MM.1S (cell line): ENCODE results near the gene HMGCS2.

Experiments
- DNase-seq: peaks from one replicate; pipeline ENCODE4 v3.0.0-alpha.2; 2015
- H2AFZ ChIP-seq: fragments of 300-600 bp; sonication (generic); 2 replicates; pipeline ENCODE4 v1.6.0; 2016; ENCODE audit warnings: antibody characterized with exemption, low read length
- H3F3A ChIP-seq: fragments of 300-600 bp; sonication (generic); 2 replicates; pipeline ENCODE4 v1.6.1; 2016; ENCODE audit warnings: mild to moderate bottlenecking, antibody characterized with exemption, low read length, moderate library complexity, mixed read lengths; ENCODE audit not compliant: insufficient read depth
- H3K27ac ChIP-seq: fragments of 300-600 bp; sonication (generic); 2 replicates; pipeline ENCODE4 v1.5.1; 2016; ENCODE audit warnings: mild to moderate bottlenecking, low read length
- H3K27me3 ChIP-seq: fragments of 300-600 bp; sonication (generic); replicated peaks from 2 replicates; pipeline ENCODE4 v1.6.0; 2016; ENCODE audit warnings: low read length; ENCODE audit not compliant: insufficient read depth
- H3K36me3 ChIP-seq: fragments of 300-600 bp; sonication (generic); replicated peaks from 2 replicates; pipeline ENCODE4 v1.6.1; 2016; ENCODE audit warnings: mild to moderate bottlenecking, low read length, mixed read lengths; ENCODE audit not compliant: insufficient read depth
- H3K4me1 ChIP-seq: fragments of 300-600 bp; sonication (generic); 2 replicates; pipeline ENCODE4 v1.6.1; 2016; ENCODE audit warnings: low read length, mixed read lengths
- H3K4me2 ChIP-seq: fragments of 300-600 bp; sonication (generic); 2 replicates; pipeline ENCODE4 v1.6.0; 2016; ENCODE audit warnings: low read depth, low read length
- H3K4me3 ChIP-seq: fragments of 300-600 bp; sonication (generic); 2 replicates; pipeline ENCODE4 v1.5.1; 2016; ENCODE audit warnings: low read length, mixed read lengths
- H3K79me2 ChIP-seq: fragments of 300-600 bp; sonication (generic); 2 replicates; pipeline ENCODE4 v1.6.1; 2016; ENCODE audit warnings: mixed run types, low read length, mixed read lengths
- H3K9ac ChIP-seq: fragments of 300-600 bp; sonication (generic); 2 replicates; pipeline ENCODE4 v1.6.1; 2016; ENCODE audit warnings: low read length, mixed read lengths
- H3K9me2 ChIP-seq: fragments of 300-600 bp; sonication (generic); replicated peaks from 2 replicates; pipeline ENCODE4 v1.6.1; 2016; ENCODE audit warnings: mild to moderate bottlenecking, low read length, mixed read lengths; ENCODE audit not compliant: insufficient read depth
- H3K9me3 ChIP-seq: fragments of 300-600 bp; sonication (generic); replicated peaks from 2 replicates; pipeline ENCODE4 v1.6.1; 2016; ENCODE audit warnings: mild to moderate bottlenecking, low read length, mixed read lengths; ENCODE audit not compliant: insufficient read depth
- H4K20me1 ChIP-seq: fragments of 300-600 bp; sonication (generic); 2 replicates; pipeline ENCODE4 v1.6.1; 2016; ENCODE audit warnings: mild to moderate bottlenecking, low read length, moderate library complexity, mixed read lengths; ENCODE audit not compliant: insufficient read depth
- EZH2 ChIP-seq: fragments of 300-600 bp; sonication (generic); optimal IDR thresholded peaks from 2 replicates; pipeline ENCODE3; 2017; ENCODE audit warnings: low read depth, mild to moderate bottlenecking, antibody characterized with exemption, low read length, mixed read lengths
- EZH2phosphoT487 ChIP-seq: fragments of 300-600 bp; sonication (generic); IDR thresholded peaks from 2 replicates; pipeline ENCODE4 v1.6.1; 2018; ENCODE audit warnings: antibody characterized with exemption, low read length
- TF ChIP-seq, protein P1 (sequence below): fragments of 300-600 bp; sonication (generic); IDR thresholded peaks from 2 replicates; pipeline ENCODE4 v1.5.1; 2016; ENCODE audit warnings: antibody characterized with exemption, low read length, mixed read lengths

Gene HMGCS2

DNA sequence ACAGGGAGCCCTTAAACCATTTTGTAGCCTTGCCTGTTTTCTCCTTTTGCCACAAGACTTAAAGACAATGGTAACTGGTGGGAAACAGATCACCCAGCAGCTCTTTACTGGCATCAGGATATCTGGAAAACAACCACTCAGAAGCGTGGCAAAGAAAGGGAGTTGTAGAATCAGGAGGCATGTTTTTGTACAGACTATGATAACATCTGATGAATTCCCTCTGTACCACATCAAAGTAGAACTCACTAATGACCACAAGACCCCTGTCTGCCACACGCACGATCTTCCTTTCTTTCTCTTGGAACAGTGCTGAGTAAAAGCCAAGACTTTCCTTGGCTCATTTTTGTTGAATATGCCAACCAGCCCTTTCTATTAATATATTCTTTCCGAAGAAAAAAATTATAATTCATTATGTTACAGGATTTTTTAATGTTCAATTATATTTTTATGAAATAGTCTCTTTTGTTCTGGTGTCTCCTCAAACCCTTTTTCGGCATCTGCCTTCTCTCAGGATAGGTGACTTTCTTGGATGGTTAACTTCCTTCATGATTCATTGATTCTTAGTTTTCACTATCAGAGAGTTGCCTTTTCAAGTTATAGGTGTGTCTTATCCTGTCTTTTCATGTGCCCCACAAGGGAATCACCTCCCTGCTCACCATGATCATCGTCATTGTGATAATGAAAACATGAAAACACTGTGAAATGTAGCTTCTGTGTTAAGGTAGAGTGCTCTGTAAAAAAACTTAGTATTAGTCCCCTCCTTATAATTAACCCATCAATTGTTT, 64.8 kb downstream of the HMGCS2 start:
- Histone ChIP-seq H3K36me3 (no peaks in the 10 kb centered on the region), H2AFZ (no peak overlapping the region)

DNA sequence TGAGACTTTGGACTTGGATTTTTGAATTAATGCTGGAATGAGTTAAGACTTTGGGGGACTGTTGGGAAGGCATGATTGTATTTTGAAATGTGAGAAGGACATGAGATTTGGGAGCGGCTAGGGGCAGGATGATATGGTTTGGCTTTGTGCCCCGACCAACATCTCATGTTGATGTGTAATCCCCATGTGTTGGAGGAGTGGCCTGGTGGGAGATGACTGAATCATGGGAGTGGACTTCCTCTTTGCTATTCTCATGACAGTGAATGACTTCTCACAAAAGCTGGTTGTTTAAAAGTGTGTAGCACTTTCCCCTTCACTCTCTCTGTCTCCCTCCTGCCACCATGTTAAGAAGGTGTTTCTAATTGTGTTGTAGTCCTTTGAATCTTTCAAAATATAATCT, 66.3 kb downstream of the HMGCS2 start:
- no peaks in the 10 kb centered on the region for H3K9me2 ChIP-seq
- no peak overlapping the region for H2AFZ ChIP-seq
- H3K9ac ChIP-seq: no peak overlapping the region
- no peaks in the 10 kb centered on the region for H3K4me1 ChIP-seq
- no peaks in the 10 kb centered on the region for H3K9me3 ChIP-seq
- H3F3A ChIP-seq: no peaks in the 10 kb centered on the region
- H4K20me1 ChIP-seq: no peaks in the 10 kb centered on the region
- TF ChIP-seq EZH2 (no peak), EZH2phosphoT487 (no peak)
- TF ChIP-seq, protein P1, sequence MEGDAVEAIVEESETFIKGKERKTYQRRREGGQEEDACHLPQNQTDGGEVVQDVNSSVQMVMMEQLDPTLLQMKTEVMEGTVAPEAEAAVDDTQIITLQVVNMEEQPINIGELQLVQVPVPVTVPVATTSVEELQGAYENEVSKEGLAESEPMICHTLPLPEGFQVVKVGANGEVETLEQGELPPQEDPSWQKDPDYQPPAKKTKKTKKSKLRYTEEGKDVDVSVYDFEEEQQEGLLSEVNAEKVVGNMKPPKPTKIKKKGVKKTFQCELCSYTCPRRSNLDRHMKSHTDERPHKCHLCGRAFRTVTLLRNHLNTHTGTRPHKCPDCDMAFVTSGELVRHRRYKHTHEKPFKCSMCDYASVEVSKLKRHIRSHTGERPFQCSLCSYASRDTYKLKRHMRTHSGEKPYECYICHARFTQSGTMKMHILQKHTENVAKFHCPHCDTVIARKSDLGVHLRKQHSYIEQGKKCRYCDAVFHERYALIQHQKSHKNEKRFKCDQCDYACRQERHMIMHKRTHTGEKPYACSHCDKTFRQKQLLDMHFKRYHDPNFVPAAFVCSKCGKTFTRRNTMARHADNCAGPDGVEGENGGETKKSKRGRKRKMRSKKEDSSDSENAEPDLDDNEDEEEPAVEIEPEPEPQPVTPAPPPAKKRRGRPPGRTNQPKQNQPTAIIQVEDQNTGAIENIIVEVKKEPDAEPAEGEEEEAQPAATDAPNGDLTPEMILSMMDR: no peak
- no peak overlapping the region for H3K4me2 ChIP-seq
- H3K79me2 ChIP-seq: no peaks in the 10 kb centered on the region
- H3K36me3 ChIP-seq: no peaks in the 10 kb centered on the region
- DNase-seq: no peak
- H3K4me3 ChIP-seq: no peak overlapping the region
- no peak overlapping the region for H3K27ac ChIP-seq
- H3K27me3 ChIP-seq: no peaks in the 10 kb centered on the region

More for the DNA sequence above, 64.8 kb downstream of the HMGCS2 start:
- TF ChIP-seq EZH2phosphoT487: no peak
- no peak for TF ChIP-seq EZH2
- TF ChIP-seq, protein P1: no peak
- Histone ChIP-seq H3K4me2 (no peak overlapping the region), H3K27me3 (no peaks in the 10 kb centered on the region), H3K9me2 (no peaks in the 10 kb centered on the region), H3K9ac (no peak overlapping the region), H3F3A (no peaks in the 10 kb centered on the region), H3K79me2 (no peaks in the 10 kb centered on the region), H3K4me1 (no peaks in the 10 kb centered on the region), H3K27ac (no peak overlapping the region), H4K20me1 (no peaks in the 10 kb centered on the region), H3K4me3 (no peak overlapping the region), H3K9me3 (no peaks in the 10 kb centered on the region)
- DNase-seq: no peak

DNA sequence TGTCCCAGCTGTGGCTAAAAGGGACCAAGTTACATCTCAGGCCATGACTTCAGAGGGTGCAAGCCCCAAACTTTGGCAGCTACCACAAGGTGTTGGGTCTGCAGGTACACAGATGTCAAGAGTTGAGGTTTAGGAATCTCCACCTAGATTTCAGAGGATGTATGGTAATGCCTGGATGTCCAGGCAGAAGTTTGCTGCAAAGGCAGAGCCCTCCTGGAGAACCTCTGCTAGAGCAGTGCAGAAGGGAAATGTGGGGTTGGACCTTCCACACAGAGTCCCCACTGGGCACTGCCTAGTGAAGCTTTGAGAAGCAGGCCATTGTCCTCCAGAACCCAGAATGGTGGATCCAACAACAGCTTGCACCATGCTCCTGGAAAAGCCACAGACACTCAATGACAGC, 67.0 kb downstream of the HMGCS2 start:
- Histone ChIP-seq H3K9ac (no peak overlapping the region), H3F3A (no peaks in the 10 kb centered on the region), H3K9me3 (no peaks in the 10 kb centered on the region), H3K4me1 (no peaks in the 10 kb centered on the region), H3K27me3 (no peaks in the 10 kb centered on the region), H3K27ac (no peak overlapping the region), H4K20me1 (no peaks in the 10 kb centered on the region), H3K4me3 (no peak overlapping the region), H3K79me2 (no peaks in the 10 kb centered on the region), H3K36me3 (no peaks in the 10 kb centered on the region), H2AFZ (no peak overlapping the region), H3K4me2 (no peak overlapping the region), H3K9me2 (no peaks in the 10 kb centered on the region)
- TF ChIP-seq, protein P1: no peak
- TF ChIP-seq EZH2: no peak
- TF ChIP-seq EZH2phosphoT487: no peak
- DNase-seq: no peak
